ENCODE results near the gene PRKAG3. TPM values are rescaled to one million over a fixed set of nuclear protein-coding genes. Genes with fewer than 3 reads are reported as not detected.

PRKAG3 gene
- total RNA-seq, 1 experiment from 2014 or later, result not detected

DNA sequence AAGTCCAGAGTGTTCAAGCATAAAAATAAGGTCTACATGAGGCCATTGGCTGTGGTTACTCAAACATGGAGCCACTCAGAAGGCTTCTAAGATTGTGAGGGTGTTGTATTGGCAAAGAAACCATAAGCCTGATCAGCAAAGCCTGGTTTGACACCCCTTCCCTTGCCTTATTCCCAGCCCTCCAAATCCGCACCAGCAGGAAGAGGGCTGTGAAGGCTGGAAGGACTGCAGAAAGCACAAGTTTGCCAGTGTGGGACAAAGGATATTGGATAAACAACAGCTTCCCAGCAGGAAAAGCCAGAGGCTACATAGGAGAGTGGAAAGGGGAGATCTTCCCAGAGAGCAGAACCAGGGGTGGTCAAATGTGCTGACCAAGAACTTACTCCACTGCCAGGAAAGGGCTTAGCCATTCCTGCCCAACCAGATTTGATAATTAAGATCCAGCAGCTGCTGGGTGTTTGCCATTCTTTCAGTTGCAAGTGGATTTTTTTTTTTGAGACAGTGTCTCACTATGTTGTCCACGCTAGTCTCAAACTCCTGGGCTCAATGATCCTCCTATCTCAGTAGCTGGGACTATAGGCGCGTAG, 1.5 kb upstream of the PRKAG3 start:
- Histone ChIP-seq H3K4me3 (no peak overlapping the region), H3K27me3 (ENCODE audit: insufficient read depth, low read depth) (no peaks in the 10 kb centered on the region; the same call in 1 of the 2 replicates), H3F3A (ENCODE audit: insufficient read depth, low read depth) (peaks cover 22% of the 10 kb centered on the region), H3K4me2 (peak overlapping the region; percentile 68), H3K27ac (no peak overlapping the region), H3K9me3 (ENCODE audit: insufficient read depth, low read depth) (peaks cover 6% of the 10 kb centered on the region; the same call in 1 of the 2 replicates), H4K20me1 (ENCODE audit: insufficient read depth) (no peaks in the 10 kb centered on the region), H2AFZ (no peak overlapping the region), H3K79me2 (ENCODE audit: low read depth) (no peaks in the 10 kb centered on the region), H3K9me2 (ENCODE audit: insufficient read depth) (no peaks in the 10 kb centered on the region), H3K4me1 (replicated peaks; ENCODE audit: insufficient read depth) (peaks cover 51% of the 10 kb centered on the region), H3K36me3 (ENCODE audit: low read depth) (no peaks in the 10 kb centered on the region)
- ChIA-PET POLR2A (ENCODE audit: unreplicated experiment) (interaction anchor here (0.5 kb wide), 1 partner anchor 411 kb away, joined by 4 read pairs; no protein-coding TSS in a partner anchor), CTCF (no interaction called here)
- DNase-seq, result peak in 1 of 2 experiments; percentile 58
- intact Hi-C loops (cut with micrococcal nuclease; ENCODE audit: unreplicated experiment), result no loop called here
- TF ChIP-seq CTCF (conservative IDR thresholded peaks at IDR 0.05) (no peak), EZH2 (IDR thresholded peaks at IDR 0.05; ENCODE audit: low read depth) (no peak)
- BruUV-seq (replicated peaks), result no TSS peak

DNA sequence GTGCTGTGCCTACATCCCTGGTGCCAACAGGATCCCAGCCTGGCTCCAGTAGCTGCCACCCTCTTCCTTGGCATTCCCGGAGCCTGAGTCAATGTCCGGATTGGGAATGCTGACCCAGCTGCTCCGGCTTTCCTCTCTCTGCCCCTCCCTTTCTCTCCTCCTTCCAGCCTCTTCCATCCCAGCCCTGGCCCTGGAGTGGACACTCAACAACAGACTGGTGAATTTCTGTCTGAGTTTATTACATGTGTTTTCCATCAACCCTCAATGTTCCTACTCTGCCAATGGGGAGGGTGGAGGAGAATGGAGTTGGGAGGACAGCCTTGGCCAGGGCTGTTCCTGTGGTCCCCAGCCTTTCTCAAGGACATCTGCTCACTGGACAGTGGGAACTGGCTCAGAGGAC, 917 bp upstream of the PRKAG3 start:
- Histone ChIP-seq H3K27me3 (ENCODE audit: insufficient read depth, low read depth) (no peaks in the 10 kb centered on the region; the same call in 1 of the 2 replicates), H3F3A (ENCODE audit: insufficient read depth, low read depth) (peaks cover 22% of the 10 kb centered on the region), H3K27ac (no peak overlapping the region), H3K36me3 (ENCODE audit: low read depth) (no peaks in the 10 kb centered on the region), H3K79me2 (ENCODE audit: low read depth) (no peaks in the 10 kb centered on the region), H3K9me2 (ENCODE audit: insufficient read depth) (no peaks in the 10 kb centered on the region), H3K4me1 (replicated peaks; ENCODE audit: insufficient read depth) (peaks cover 51% of the 10 kb centered on the region), H3K9me3 (ENCODE audit: insufficient read depth, low read depth) (peaks cover under 1% of the 10 kb centered on the region; the same call in 1 of the 2 replicates), H2AFZ (no peak overlapping the region), H4K20me1 (ENCODE audit: insufficient read depth) (no peaks in the 10 kb centered on the region), H3K4me2 (peak overlapping the region; percentile 68), H3K4me3 (no peak overlapping the region)
- no peak for DNase-seq
- CTCF ChIA-PET, result no interaction called here
- intact Hi-C loops (cut with micrococcal nuclease; ENCODE audit: unreplicated experiment), result no loop called here
- POLR2A ChIA-PET (ENCODE audit: unreplicated experiment), result no interaction called here
- BruUV-seq (replicated peaks), result no TSS peak
- TF ChIP-seq EZH2 (IDR thresholded peaks at IDR 0.05; ENCODE audit: low read depth) (no peak), CTCF (conservative IDR thresholded peaks at IDR 0.05) (no peak)

DNA sequence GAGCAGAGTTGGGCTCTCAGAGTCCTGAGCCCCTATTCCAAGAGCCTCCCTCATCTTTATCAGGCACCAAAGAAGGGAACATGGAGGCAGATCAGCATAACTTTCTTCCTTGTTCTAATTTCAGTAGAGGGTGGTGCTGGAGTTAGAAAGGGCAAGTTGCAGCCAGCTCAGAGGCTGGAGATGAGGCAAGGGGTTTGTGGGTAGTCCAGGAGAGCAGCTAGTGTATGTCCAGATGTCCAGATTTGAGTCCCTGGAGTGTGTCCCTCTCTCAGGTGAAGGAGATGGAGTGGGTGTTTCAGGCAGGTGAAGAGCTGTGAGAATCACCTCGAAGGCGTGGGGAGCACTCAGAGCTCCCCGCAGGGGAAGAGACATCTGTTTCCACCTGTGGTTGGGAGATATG, 478 bp upstream of the PRKAG3 start:
- no peaks in the 10 kb centered on the region for H3K9me3 ChIP-seq (ENCODE audit: insufficient read depth, low read depth)
- peaks cover 51% of the 10 kb centered on the region for H3K4me1 ChIP-seq (replicated peaks; ENCODE audit: insufficient read depth)
- peaks cover 22% of the 10 kb centered on the region for H3F3A ChIP-seq (ENCODE audit: insufficient read depth, low read depth)
- H3K36me3 ChIP-seq (ENCODE audit: low read depth), result no peaks in the 10 kb centered on the region
- H3K79me2 ChIP-seq (ENCODE audit: low read depth), result no peaks in the 10 kb centered on the region
- no peak for TF ChIP-seq CTCF (conservative IDR thresholded peaks at IDR 0.05)
- H3K27me3 ChIP-seq (ENCODE audit: insufficient read depth, low read depth), result no peaks in the 10 kb centered on the region; the same call in 1 of the 2 replicates
- H3K9me2 ChIP-seq (ENCODE audit: insufficient read depth), result no peaks in the 10 kb centered on the region
- no peak for DNase-seq
- ChIA-PET CTCF (no interaction called here), POLR2A (ENCODE audit: unreplicated experiment) (no interaction called here)
- H3K4me3 ChIP-seq, result no peak overlapping the region
- intact Hi-C loops (cut with micrococcal nuclease; ENCODE audit: unreplicated experiment), result no loop called here
- no peak overlapping the region for H3K4me2 ChIP-seq
- no peak overlapping the region for H2AFZ ChIP-seq
- no TSS peak for BruUV-seq (replicated peaks)
- H3K27ac ChIP-seq, result no peak overlapping the region
- H4K20me1 ChIP-seq (ENCODE audit: insufficient read depth), result no peaks in the 10 kb centered on the region
